Naive thymus-derived CD4-positive, alpha-beta T cell (primary cell): Measurements from ENCODE around the gene ZBTB47. TPM values are rescaled to one million over a fixed set of nuclear protein-coding genes. Genes with fewer than 3 reads are reported as not detected.
A peak's percentile ranks its signal among the peaks of the same experiment; 100 is the strongest.

Experiments
- ATAC-seq: fragments of 150-1000 bp; cut with Tn5 transposase; 2 replicates; pipeline ENCODE4 v1.10.0; 2021; ENCODE audit warnings: mild to moderate bottlenecking, moderate library complexity
- CTCF ChIA-PET: fragments of 350-600 bp; sonication (Branson Sonifier 250); formaldehyde crosslinking; loops from one replicate; lab custom pipeline; 2021; ENCODE audit warnings: antibody characterized with exemption; lab: Charles Lee
- POLR2A ChIA-PET: fragments of 350-600 bp; sonication (Branson Sonifier 250); formaldehyde crosslinking; loops from one replicate; lab custom pipeline; 2021; ENCODE audit warnings: antibody characterized with exemption, inconsistent platforms; lab: Charles Lee
- DNase-seq, 9 donors: peaks; one replicate each; pipeline versions ENCODE4 v3.0.0 to v3.0.0-alpha.2; 2020 to 2022; ENCODE audit warnings: mixed read lengths in 1 of 9
- H3K27ac ChIP-seq: one replicate; pipeline ENCODE4 v1.7.0; 2013; ENCODE audit warnings: mild to moderate bottlenecking, low read depth, low read length, moderate library complexity
- H3K27me3 ChIP-seq, 2 donors: one replicate each; pipeline ENCODE4 v1.7.0; 2013; ENCODE audit warnings: low read length in 2 of 2, mild to moderate bottlenecking in 2 of 2, moderate library complexity in 2 of 2; ENCODE audit not compliant: control insufficient read depth in 2 of 2, insufficient read depth in 2 of 2
- H3K36me3 ChIP-seq, 3 experiments: 1 replicate in 2 of 3; 2 replicates in 1 of 3; pipeline ENCODE4 v1.7.0; 2013; ENCODE audit warnings: low read length in 3 of 3, mild to moderate bottlenecking in 3 of 3, moderate library complexity in 1 of 3; ENCODE audit not compliant: insufficient read depth in 3 of 3, control insufficient read depth in 2 of 3
- H3K4me1 ChIP-seq, 2 donors: one replicate each; pipeline ENCODE4 v1.7.0; 2013; ENCODE audit warnings: low read length in 2 of 2, mild to moderate bottlenecking in 2 of 2, moderate library complexity in 1 of 2; ENCODE audit not compliant: control insufficient read depth in 2 of 2, insufficient read depth in 2 of 2
- H3K4me3 ChIP-seq: 2 replicates; pipeline ENCODE4 v1.7.0; 2013; ENCODE audit warnings: mild to moderate bottlenecking, low read length
- H3K9me3 ChIP-seq, 3 experiments: 1 replicate in 2 of 3; 2 replicates in 1 of 3; pipeline ENCODE4 v1.7.0; 2013; ENCODE audit warnings: low read length in 3 of 3; ENCODE audit not compliant: control insufficient read depth in 2 of 3
- H3K27ac Mint-ChIP-seq, 9 donors: one replicate each; pipeline ENCODE4 v1.8.0; 2020 to 2022; ENCODE audit warnings: mixed read lengths in 9 of 9, mild to moderate bottlenecking in 8 of 9, moderate library complexity in 5 of 9, inconsistent platforms in 2 of 9
- H3K27me3 Mint-ChIP-seq, 5 donors: one replicate each; pipeline ENCODE4 v1.8.0; 2021 to 2022; ENCODE audit warnings: mixed read lengths in 5 of 5, mild to moderate bottlenecking in 1 of 5
- H3K36me3 Mint-ChIP-seq, 5 donors: one replicate each; pipeline ENCODE4 v1.8.0; 2020 to 2022; ENCODE audit warnings: mixed read lengths in 5 of 5, mild to moderate bottlenecking in 3 of 5, inconsistent platforms in 1 of 5
- H3K4me1 Mint-ChIP-seq, 7 donors: one replicate each; pipeline ENCODE4 v1.8.0; 2020 to 2022; ENCODE audit warnings: mixed read lengths in 7 of 7, mild to moderate bottlenecking in 3 of 7, inconsistent platforms in 1 of 7
- H3K4me3 Mint-ChIP-seq, 10 donors: one replicate each; pipeline ENCODE4 v1.8.0; 2020 to 2022; ENCODE audit warnings: mild to moderate bottlenecking in 10 of 10, mixed read lengths in 10 of 10, moderate library complexity in 6 of 10, inconsistent platforms in 2 of 10
- H3K9me3 Mint-ChIP-seq, 11 donors: one replicate each; pipeline ENCODE4 v1.8.0; 2020 to 2022; ENCODE audit warnings: mixed read lengths in 11 of 11, mild to moderate bottlenecking in 4 of 11, inconsistent platforms in 1 of 11, moderate library complexity in 1 of 11
- intact Hi-C, 2 donors: fragments of 100-400 bp; cut with micrococcal nuclease; formaldehyde crosslinking; loops; one replicate each; pipeline ENCODE4 v1.15.1; 2023
- polyA plus RNA-seq, 2 donors: library from polyadenylated mRNA; unstranded; fragments of 300-500 nt; fragmentation: Illumina TruSeq; gene quantifications; one replicate each; pipeline ENCODE4 v1.2.3, GENCODE V29; 2021
- total RNA-seq, 6 experiments: library from RNA in 5 of 6; stranded (reverse) in 5 of 6; gene quantifications; 1 replicate in 5 of 6; 2 replicates in 1 of 6; pipeline ENCODE4 v1.2.3 and lab custom pipeline; 2021 to 2026

ZBTB47 gene
- total and polyA plus RNA-seq, 7 experiments from 2014 or later = 0.38 to 3.8 (median 1.6) TPM; not detected in 2

GRCh38 chr3:42647821-42648459, 5.6 kb upstream of the ZBTB47 start:
- DNase-seq (no peak), ATAC-seq (no peak)
- Mint-ChIP-seq H3K4me1 (peaks cover 9 to 23% (median 16%) of the 10 kb centered on the region in 7 donors), H3K27ac (peak overlapping the region in 8 of 9 donors; percentile 8 to 81 (median 48)), H3K36me3 (peaks cover 9 to 34% (median 23%) of the 10 kb centered on the region in 5 donors), H3K9me3 (peaks cover 0 to 3% (median 0%) of the 10 kb centered on the region in 11 donors), H3K27me3 (no peaks in the 10 kb centered on the region), H3K4me3 (no peak overlapping the region)
- H3K4me3 ChIP-seq = no peak overlapping the region
- ChIA-PET POLR2A (interaction anchor here (0.6 to 0.9 kb wide), 2 partner anchors 72 to 88 kb away, joined by 3 read pairs; no protein-coding TSS in a partner anchor), CTCF (no interaction called here)
- no peaks in the 10 kb centered on the region for H3K27me3 ChIP-seq
- H3K27ac ChIP-seq = peak overlapping the region; percentile 23
- peaks cover 16 to 50% (median 30%) of the 10 kb centered on the region in 3 experiments for H3K36me3 ChIP-seq
- intact Hi-C loops = no loop called here
- H3K4me1 ChIP-seq = peaks cover 0 to 4% of the 10 kb centered on the region in 2 donors
- H3K9me3 ChIP-seq = no peaks in the 10 kb centered on the region

DNA sequence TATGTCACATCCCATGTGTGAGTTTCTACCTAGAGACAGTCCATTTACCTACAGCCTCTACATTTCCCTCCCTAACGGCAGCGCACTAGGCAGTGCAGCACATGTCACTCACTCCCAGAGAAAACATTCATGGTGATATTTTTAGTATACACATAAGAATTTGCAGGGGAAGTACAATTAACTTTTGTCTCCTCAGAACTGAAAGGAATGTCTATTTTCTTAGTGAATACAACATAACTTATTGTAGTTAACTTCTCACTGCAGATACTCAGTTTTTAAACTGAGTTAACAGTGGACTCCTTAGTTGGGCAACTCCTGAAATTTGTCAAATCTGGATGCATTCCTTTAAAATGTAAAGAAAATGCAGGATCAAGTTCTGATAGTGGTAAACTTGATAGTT, 4.5 kb upstream of the ZBTB47 start:
- H3K36me3 Mint-ChIP-seq = peaks cover 9 to 23% (median 15%) of the 10 kb centered on the region in 5 donors
- Histone ChIP-seq H3K27me3 (no peaks in the 10 kb centered on the region), H3K4me1 (peaks cover 5 to 12% of the 10 kb centered on the region in 2 donors), H3K27ac (no peak overlapping the region), H3K9me3 (no peaks in the 10 kb centered on the region), H3K36me3 (peaks cover 11 to 39% (median 23%) of the 10 kb centered on the region in 3 experiments), H3K4me3 (no peak overlapping the region)
- H3K27ac Mint-ChIP-seq = peak overlapping the region in 7 of 9 donors; percentile 11 to 81 (median 59)
- H3K4me3 Mint-ChIP-seq = peak overlapping the region in 1 of 10 donors; percentile 21
- H3K9me3 Mint-ChIP-seq = no peaks in the 10 kb centered on the region
- DNase-seq = no peak
- ChIA-PET POLR2A (no interaction called here), CTCF (no interaction called here)
- peaks cover 0 to 2% (median 0%) of the 10 kb centered on the region in 5 donors for H3K27me3 Mint-ChIP-seq
- H3K4me1 Mint-ChIP-seq = peaks cover 16 to 27% (median 23%) of the 10 kb centered on the region in 7 donors
- ATAC-seq = no peak
- intact Hi-C loops = no loop called here

- Histone ChIP-seq H3K4me3 (no peak overlapping the region), H3K36me3 (peaks cover 7 to 33% (median 18%) of the 10 kb centered on the region in 3 experiments), H3K27me3 (no peaks in the 10 kb centered on the region), H3K9me3 (no peaks in the 10 kb centered on the region), H3K4me1 (peaks cover 5 to 12% of the 10 kb centered on the region in 2 donors), H3K27ac (no peak overlapping the region)
- no peak overlapping the region for H3K4me3 Mint-ChIP-seq
- POLR2A ChIA-PET = interaction anchor here (1.0 to 1.3 kb wide), 2 partner anchors 13 to 49 kb away, joined by 3 to 4 read pairs; partner anchors contain the start of gene NKTR
- H3K4me1 Mint-ChIP-seq = peaks cover 16 to 26% (median 23%) of the 10 kb centered on the region in 7 donors
- CTCF ChIA-PET = no interaction called here
- H3K9me3 Mint-ChIP-seq = no peaks in the 10 kb centered on the region
- H3K27me3 Mint-ChIP-seq = peaks cover 0 to 2% (median 0%) of the 10 kb centered on the region in 5 donors
- intact Hi-C loops = loop anchor here in 1 of 2 donors (5.0 kb wide), 1 partner anchor 147 kb away; the partner anchor contains the start of gene VIPR1
- peaks cover 5 to 19% (median 11%) of the 10 kb centered on the region in 5 donors for H3K36me3 Mint-ChIP-seq
- H3K27ac Mint-ChIP-seq = peak overlapping the region in 6 of 9 donors; percentile 4 to 73 (median 38)
- DNase-seq (no peak), ATAC-seq (no peak)
These were observed 3.7 kb upstream of the ZBTB47 start for GRCh38 chr3:42649783-42650182.

DNA sequence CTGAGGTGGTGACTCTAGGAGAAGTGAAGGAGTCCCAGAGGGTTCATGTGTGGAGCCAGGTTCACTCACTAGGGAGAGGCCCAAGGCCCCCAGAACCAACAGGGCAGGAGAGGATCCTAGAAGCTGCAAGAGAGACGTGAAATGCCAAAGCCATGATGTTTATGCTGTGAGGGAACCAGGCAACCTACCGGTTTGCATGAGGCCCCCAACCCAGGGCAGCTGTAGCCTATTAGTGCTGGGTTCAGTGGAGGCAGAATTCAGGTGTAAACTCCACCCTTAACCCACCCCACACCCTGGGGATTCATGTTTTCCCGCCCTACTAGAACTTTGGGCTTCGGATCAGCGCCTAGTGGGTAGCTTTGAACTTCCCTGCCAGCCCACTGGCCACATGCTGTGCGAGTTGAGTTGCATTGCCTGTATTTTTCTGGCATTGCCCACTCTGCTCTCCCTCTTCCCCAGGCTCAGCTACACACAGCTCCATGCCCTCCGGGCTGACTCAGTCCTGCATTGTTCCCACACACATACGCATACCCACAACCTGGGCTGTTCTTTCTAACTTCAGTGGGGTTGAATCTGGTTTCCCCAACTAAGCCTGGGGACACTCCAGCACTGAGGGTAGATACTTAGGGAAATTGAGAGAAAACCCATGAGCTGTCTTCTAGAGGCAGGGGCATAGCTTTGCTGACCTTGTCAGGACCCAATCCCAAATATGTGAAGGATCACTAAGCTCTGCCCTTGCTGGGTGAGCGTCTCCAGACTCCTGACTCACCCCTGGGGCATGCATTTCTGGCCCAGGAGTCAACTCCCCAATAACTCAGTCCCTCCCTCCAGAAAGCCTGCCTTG, 2.0 kb upstream of the ZBTB47 start:
- Histone ChIP-seq H3K27ac (no peak overlapping the region), H3K4me1 (peaks cover 5 to 12% of the 10 kb centered on the region in 2 donors), H3K36me3 (peaks cover 0 to 17% (median 6%) of the 10 kb centered on the region in 3 experiments), H3K9me3 (no peaks in the 10 kb centered on the region), H3K4me3 (no peak overlapping the region), H3K27me3 (no peaks in the 10 kb centered on the region)
- ATAC-seq (no peak), DNase-seq (no peak)
- ChIA-PET CTCF (no interaction called here), POLR2A (interaction anchor here (0.8 to 1.4 kb wide), 3 partner anchors 30 to 1104 kb away, joined by 3 read pairs; no protein-coding TSS in a partner anchor)
- intact Hi-C loops = loop anchor here in 1 of 2 donors (1.0 to 5.0 kb wide), 2 partner anchors 13 to 149 kb away; partner anchors contain the start of gene VIPR1
- Mint-ChIP-seq H3K27me3 (peaks cover 0 to 3% (median 0%) of the 10 kb centered on the region in 5 donors), H3K27ac (peak overlapping the region in 4 of 9 donors; percentile 14 to 56 (median 32)), H3K9me3 (no peaks in the 10 kb centered on the region), H3K36me3 (peaks cover 0 to 14% (median 3%) of the 10 kb centered on the region in 5 donors), H3K4me3 (peak overlapping the region in 3 of 10 donors; percentile 19 to 25 (median 21)), H3K4me1 (peaks cover 16 to 30% (median 19%) of the 10 kb centered on the region in 7 donors)

DNA sequence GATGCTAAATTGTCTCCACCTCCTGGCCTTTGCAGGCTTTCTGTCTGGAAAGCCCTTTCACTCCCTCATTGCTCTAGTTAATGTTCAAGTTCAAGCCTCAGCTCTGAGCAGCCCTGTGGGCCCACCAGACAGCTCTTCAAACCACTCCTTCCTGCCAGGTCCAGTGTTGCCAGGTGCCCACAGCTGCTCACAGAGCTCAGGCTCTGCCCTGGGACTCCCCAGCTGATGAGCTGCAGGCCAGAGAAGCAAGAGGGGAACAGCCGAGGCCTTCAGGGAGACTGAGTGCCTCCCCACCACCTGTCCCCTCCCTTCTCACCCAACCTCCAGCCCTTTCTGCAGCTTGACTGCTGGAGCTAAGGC, 1.3 kb upstream of the ZBTB47 start:
- H3K36me3 ChIP-seq = peaks cover 0 to 15% (median 5%) of the 10 kb centered on the region in 3 experiments
- peaks cover 5 to 12% of the 10 kb centered on the region in 2 donors for H3K4me1 ChIP-seq
- no peak overlapping the region for H3K27ac ChIP-seq
- DNase-seq = no peak
- H3K9me3 ChIP-seq = no peaks in the 10 kb centered on the region
- Mint-ChIP-seq H3K27ac (peak overlapping the region in 2 of 9 donors; percentile 33 to 56), H3K27me3 (peaks cover 0 to 4% (median 0%) of the 10 kb centered on the region in 5 donors), H3K4me3 (peak overlapping the region in 1 of 10 donors; percentile 21), H3K4me1 (peaks cover 9 to 24% (median 12%) of the 10 kb centered on the region in 7 donors), H3K36me3 (peaks cover 0 to 8% (median 0%) of the 10 kb centered on the region in 5 donors), H3K9me3 (no peaks in the 10 kb centered on the region)
- no peaks in the 10 kb centered on the region for H3K27me3 ChIP-seq
- ChIA-PET CTCF (interaction anchor here (0.6 kb wide), 1 partner anchor 22 kb away, joined by 3 read pairs; no protein-coding TSS in a partner anchor), POLR2A (interaction anchor here (0.8 to 1.4 kb wide), 3 partner anchors 31 to 1103 kb away, joined by 3 read pairs; no protein-coding TSS in a partner anchor)
- intact Hi-C loops = loop anchor here in 1 of 2 donors (1.0 to 5.0 kb wide), 2 partner anchors 14 to 150 kb away; partner anchors contain the start of gene VIPR1
- ATAC-seq = no peak
- H3K4me3 ChIP-seq = no peak overlapping the region
